H1 (cell line): ENCODE data around the gene LCN12.

Experiments
- CTCF ChIP-seq, 3 experiments: IDR thresholded peaks; 1 replicate in 2 of 3; 2 replicates in 1 of 3; pipeline versions ENCODE4 v1.5.1 to v1.6.1; 2011; ENCODE audit warnings: low read length in 3 of 3, mild to moderate bottlenecking in 3 of 3, inconsistent platforms in 2 of 3, low read depth in 1 of 3, moderate library complexity in 1 of 3; ENCODE audit not compliant: insufficient read depth in 1 of 3; ENCODE audit errors: control extremely low read depth in 1 of 3
- PHF8 ChIP-seq: fragments of 200-600 bp; sonication (generic); conservative IDR thresholded peaks from 2 replicates; pipeline ENCODE4 v1.7.1; 2012; ENCODE audit warnings: low read depth, mild to moderate bottlenecking, inconsistent platforms, low read length, moderate library complexity
- POLR2A ChIP-seq, 2 experiments: IDR thresholded peaks; 1 replicate in 1 of 2; 2 replicates in 1 of 2; pipeline ENCODE4 v1.6.1; 2011; ENCODE audit warnings: low read depth in 2 of 2, low read length in 2 of 2, mild to moderate bottlenecking in 2 of 2; ENCODE audit errors: control extremely low read depth in 1 of 2
- SIN3A ChIP-seq, 2 experiments: IDR thresholded peaks in 1 of 2; conservative IDR thresholded peaks in 1 of 2; 2 replicates each; pipeline ENCODE4 v1.6.1; 2011 to 2012; ENCODE audit warnings: low read length in 2 of 2, improper control_type of control experiment in 1 of 2, low read depth in 1 of 2, mild to moderate bottlenecking in 1 of 2
- TAF1 ChIP-seq: IDR thresholded peaks from 2 replicates; pipeline ENCODE4 v1.6.1; 2011; ENCODE audit warnings: mild to moderate bottlenecking, low read depth, low read length
- TBP ChIP-seq: IDR thresholded peaks from 2 replicates; pipeline ENCODE4 v1.6.1; 2011; ENCODE audit warnings: low read depth, low read length, improper control_type of control experiment

- no peak for TF ChIP-seq CTCF (IDR thresholded peaks at IDR 0.05; ENCODE audit: control extremely low read depth in 1 of 3, insufficient read depth in 1 of 3, low read depth in 1 of 3, low read length in 3 of 3)
- no peak for TF ChIP-seq TAF1
- no peak for TF ChIP-seq SIN3A (conservative IDR thresholded peaks at IDR 0.05 in 1 of 2, IDR thresholded peaks at IDR 0.05 in 1 of 2; ENCODE audit: low read depth in 1 of 2, low read length in 2 of 2)
- no peak for TF ChIP-seq PHF8
- no peak for TF ChIP-seq POLR2A (IDR thresholded peaks at IDR 0.05; ENCODE audit: control extremely low read depth in 1 of 2, low read depth in 2 of 2, low read length in 2 of 2)
- no peak for TF ChIP-seq TBP
These were observed 29.5 kb upstream of the LCN12 start for GRCh38 chr9:136922540-136922939.
